ENCODE data around the gene DLGAP1. TPM values are rescaled to one million over a fixed set of nuclear protein-coding genes. Genes with fewer than 3 reads are reported as not detected.

The DLGAP1 gene
- total and polyA plus RNA-seq, 2 of the 13 experiments (the other 11 are each of a cell fraction or from before 2014, with no cell fraction given) = 0.01 TPM; not detected in 1

- no peak overlapping the region for H3K4me2 ChIP-seq (ENCODE audit: low read depth, low read length)
- WGBS (ENCODE audit: low lambda C conversion rate) = 8% methylated on average over 10 of the region's 10 CpGs
- no peak overlapping the region for H3K27ac ChIP-seq (ENCODE audit: extremely low read length, insufficient read depth, low read length)
- BruUV-seq (replicated peaks) = no TSS peak
- H3K79me2 ChIP-seq (ENCODE audit: insufficient read depth, low read length) = no peaks in the 10 kb centered on the region
- H3K36me3 ChIP-seq (replicated peaks in 1 of 2; ENCODE audit: control insufficient read depth in 1 of 2, insufficient read depth in 2 of 2, low read length in 2 of 2) = no peaks in the 10 kb centered on the region
- no peak overlapping the region for H3K9ac ChIP-seq (ENCODE audit: insufficient read depth, low read depth, low read length)
- DNase-seq (ENCODE audit: low spot score) (no peak), FAIRE-seq (no peak), ATAC-seq (no peak)
- H3K9me3 ChIP-seq (ENCODE audit: low read length) = no peaks in the 10 kb centered on the region
- CTCF ChIA-PET (ENCODE audit: low intra/inter-chr PET ratio, low total read pairs) = no interaction called here
- H2AFZ ChIP-seq (ENCODE audit: low read length) = no peak overlapping the region
- intact Hi-C loops (cut with micrococcal nuclease; ENCODE audit: unreplicated experiment) = no loop called here
- in situ Hi-C loops (cut with HindIII; ENCODE audit: extremely low pct_ligation_motif_present, low pct_unique_long_range_greater_than_20kb) = no loop called here
- peaks cover 0 to 10% of the 10 kb centered on the region in 2 experiments; a peak in 1 of 5 replicates for H3K27me3 ChIP-seq (ENCODE audit: control insufficient read depth in 1 of 2, insufficient read depth in 2 of 2, low read length in 2 of 2)
- no peaks in the 10 kb centered on the region for H4K20me1 ChIP-seq (ENCODE audit: insufficient read depth, low read length)
- H3K4me1 ChIP-seq (ENCODE audit: insufficient read depth, low read length) = no peaks in the 10 kb centered on the region
- POLR2A ChIA-PET = no interaction called here
- H3K4me3 ChIP-seq (replicated peaks in 1 of 3; ENCODE audit: insufficient read depth in 1 of 3, low read depth in 2 of 3, low read length in 3 of 3) = no peak overlapping the region
- TF ChIP-seq MIER3 (CRISPR knock-in tag; IDR thresholded peaks at IDR 0.05; ENCODE audit: borderline replicate concordance) (no peak), NFE2L2 (IDR thresholded peaks at IDR 0.05; ENCODE audit: low read length) (no peak), ZNF451 (CRISPR knock-in tag; IDR thresholded peaks at IDR 0.05) (no peak), POLR2G (IDR thresholded peaks at IDR 0.05; ENCODE audit: low read depth, low read length) (no peak), ZBTB7A (CRISPR knock-in tag; IDR thresholded peaks at IDR 0.05) (no peak), SRSF9 (IDR thresholded peaks at IDR 0.05; ENCODE audit: borderline replicate concordance, insufficient read depth, low read depth, low read length, poor library complexity, severe bottlenecking) (no peak), ZNF136 (CRISPR knock-in tag; IDR thresholded peaks at IDR 0.05; ENCODE audit: low read depth) (no peak), KAT8 (CRISPR knock-in tag; IDR thresholded peaks at IDR 0.05) (no peak), SMAD1 (CRISPR knock-in tag; IDR thresholded peaks at IDR 0.05; ENCODE audit: borderline replicate concordance, low read depth) (no peak), ZNF776 (CRISPR knock-in tag; IDR thresholded peaks at IDR 0.05) (no peak), SOX5 (CRISPR knock-in tag; IDR thresholded peaks at IDR 0.05; ENCODE audit: borderline replicate concordance) (no peak), ZNF383 (CRISPR knock-in tag; IDR thresholded peaks at IDR 0.05; ENCODE audit: borderline replicate concordance) (no peak), ZNF44 (CRISPR knock-in tag; IDR thresholded peaks at IDR 0.05) (no peak), FOXJ3 (CRISPR knock-in tag; IDR thresholded peaks at IDR 0.05; ENCODE audit: borderline replicate concordance) (no peak), ZNF660 (CRISPR knock-in tag; IDR thresholded peaks at IDR 0.05; ENCODE audit: borderline replicate concordance, low read depth) (no peak), ZNF20 (CRISPR knock-in tag; IDR thresholded peaks at IDR 0.05) (no peak)
Measured at GRCh38 chr18:4248686-4249085, 206.4 kb downstream of the DLGAP1 start.

Measured in HepG2 (cell line).